BLaER1 treated with 17β-estradiol and CSF1 and Interleukin-3, amounts not matched to agents 10 nM and 100 nM (cell line): ENCODE measurements around the gene ZBTB33.

Experiments
- H3K27ac ChIP-seq, 11 experiments: shearing (Covaris generic); formaldehyde crosslinking; 2 replicates each; pipeline ENCODE4 v1.8.1; 2022
- H3K27me3 ChIP-seq, 11 experiments: shearing (Covaris generic); formaldehyde crosslinking; 2 replicates each; pipeline ENCODE4 v1.8.1; 2022
- H3K36me3 ChIP-seq, 11 experiments: shearing (Covaris generic); formaldehyde crosslinking; 2 replicates each; pipeline ENCODE4 v1.8.1; 2022
- H3K4me1 ChIP-seq, 10 experiments: shearing (Covaris generic); formaldehyde crosslinking; 2 replicates each; pipeline ENCODE4 v1.8.1; 2022
- H3K4me2 ChIP-seq, 11 experiments: shearing (Covaris generic); formaldehyde crosslinking; 2 replicates each; pipeline ENCODE4 v1.8.1; 2022
- H3K4me3 ChIP-seq, 10 experiments: shearing (Covaris generic); formaldehyde crosslinking; 2 replicates each; pipeline ENCODE4 v1.8.1; 2022
- H3K9ac ChIP-seq, 11 experiments: shearing (Covaris generic); formaldehyde crosslinking; 2 replicates each; pipeline ENCODE4 v1.8.1; 2022
- H3K9me3 ChIP-seq, 11 experiments: shearing (Covaris generic); formaldehyde crosslinking; replicated peaks in 1 of 11; 2 replicates each; pipeline ENCODE4 v1.8.1; 2022
- H4K20me1 ChIP-seq, 11 experiments: shearing (Covaris generic); formaldehyde crosslinking; 2 replicates each; pipeline ENCODE4 v1.8.1; 2022
- Cebpa-rat ChIP-seq, 11 experiments: shearing (Covaris generic); IDR thresholded peaks; 2 replicates each; pipeline ENCODE4 v1.8.1; 2022

The ZBTB33 gene

GRCh38 chrX:120306630-120307029 lies 56.0 kb downstream of the ZBTB33 start:
- peaks cover 6 to 30% (median 23%) of the 10 kb centered on the region in 11 experiments; a peak in 21 of 22 replicates for H3K9me3 ChIP-seq
- no peaks in the 10 kb centered on the region for H3K36me3 ChIP-seq
- no peak overlapping the region for H3K4me3 ChIP-seq
- TF ChIP-seq Cebpa-rat (IDR thresholded peaks at IDR 0.05): no peak
- peaks cover 26 to 73% (median 51%) of the 10 kb centered on the region in 10 experiments for H3K4me1 ChIP-seq
- peaks cover 44 to 60% (median 57%) of the 10 kb centered on the region in 11 experiments for H3K27me3 ChIP-seq
- peaks cover 0 to 4% (median 0%) of the 10 kb centered on the region in 11 experiments; a peak in 1 of 22 replicates for H4K20me1 ChIP-seq
- no peak overlapping the region for H3K9ac ChIP-seq
- H3K27ac ChIP-seq: no peak overlapping the region
- H3K4me2 ChIP-seq: peak overlapping the region in 8 of 11 experiments; percentile 1 to 58 (median 36); a peak in 11 of 22 replicates
